Measurements from ENCODE around the gene ANTXRL. TPM values are rescaled to one million over a fixed set of nuclear protein-coding genes. Genes with fewer than 3 reads are reported as not detected.
A peak's percentile ranks its signal among the peaks of the same experiment; 100 is the strongest.

The ANTXRL gene
- total and polyA plus RNA-seq, 2 experiments from 2014 or later = not detected

DNA sequence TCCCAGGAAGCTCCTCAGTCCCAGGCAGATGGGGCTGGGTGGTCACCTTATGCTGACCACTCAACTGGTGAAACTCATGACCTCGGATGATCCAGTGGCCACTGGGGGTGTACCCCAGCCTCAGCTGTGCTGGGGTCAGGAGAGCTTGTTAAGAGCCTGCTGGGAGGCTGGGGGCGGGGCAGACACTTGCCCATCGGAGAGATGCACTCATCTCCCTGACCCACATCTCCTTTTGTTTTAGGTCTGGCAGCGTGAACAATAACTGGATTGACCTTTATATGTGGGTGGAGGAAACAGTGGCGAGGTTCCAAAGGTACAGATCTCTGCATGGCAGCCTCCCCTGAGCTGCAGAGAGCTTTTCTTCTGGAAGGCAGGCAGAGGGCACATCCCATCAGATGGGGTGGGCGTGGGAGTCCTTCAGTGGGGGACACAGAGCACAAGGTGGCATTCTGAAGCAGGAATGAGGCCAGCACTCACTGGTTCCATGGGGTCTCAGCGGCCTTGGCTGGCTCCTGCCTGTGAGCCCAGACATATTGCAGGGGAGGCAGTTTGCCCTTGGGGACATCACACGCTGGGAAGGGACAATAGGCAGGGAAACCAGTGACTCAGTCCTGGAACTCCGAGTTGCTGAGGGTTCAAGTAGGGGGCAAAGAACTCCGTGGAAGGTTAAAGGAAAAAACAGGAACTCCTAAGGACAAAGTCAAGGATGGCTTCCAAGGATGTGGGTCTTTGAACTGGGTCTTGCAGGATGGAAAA lies 5.2 kb downstream of the ANTXRL start:
- peak overlapping the region; percentile 74; the same call in 1 of the 2 replicates for H2AFZ ChIP-seq
- DNase-seq (ENCODE audit: low spot score) (no peak), ATAC-seq (no peak)
- H3K4me3 Mint-ChIP-seq = no peak overlapping the region; the same call in 2 of the 3 replicates
- H3K27me3 ChIP-seq (ENCODE audit: insufficient read depth) = no peaks in the 10 kb centered on the region
- no peaks in the 10 kb centered on the region for H3K79me2 ChIP-seq (replicated peaks; ENCODE audit: insufficient read depth)
- no peaks in the 10 kb centered on the region for H3K36me3 Mint-ChIP-seq (ENCODE audit: low read depth)
- no peak overlapping the region for H3K4me2 ChIP-seq
- no peaks in the 10 kb centered on the region for H3F3A ChIP-seq (replicated peaks; ENCODE audit: low read depth)
- H3K4me3 ChIP-seq = no peak overlapping the region
- no peak overlapping the region for H3K27ac ChIP-seq (ENCODE audit: low read depth)
- peaks cover 11% of the 10 kb centered on the region for H3K27me3 Mint-ChIP-seq (ENCODE audit: insufficient read depth, low read depth, poor library complexity)
- TF ChIP-seq, protein P1, sequence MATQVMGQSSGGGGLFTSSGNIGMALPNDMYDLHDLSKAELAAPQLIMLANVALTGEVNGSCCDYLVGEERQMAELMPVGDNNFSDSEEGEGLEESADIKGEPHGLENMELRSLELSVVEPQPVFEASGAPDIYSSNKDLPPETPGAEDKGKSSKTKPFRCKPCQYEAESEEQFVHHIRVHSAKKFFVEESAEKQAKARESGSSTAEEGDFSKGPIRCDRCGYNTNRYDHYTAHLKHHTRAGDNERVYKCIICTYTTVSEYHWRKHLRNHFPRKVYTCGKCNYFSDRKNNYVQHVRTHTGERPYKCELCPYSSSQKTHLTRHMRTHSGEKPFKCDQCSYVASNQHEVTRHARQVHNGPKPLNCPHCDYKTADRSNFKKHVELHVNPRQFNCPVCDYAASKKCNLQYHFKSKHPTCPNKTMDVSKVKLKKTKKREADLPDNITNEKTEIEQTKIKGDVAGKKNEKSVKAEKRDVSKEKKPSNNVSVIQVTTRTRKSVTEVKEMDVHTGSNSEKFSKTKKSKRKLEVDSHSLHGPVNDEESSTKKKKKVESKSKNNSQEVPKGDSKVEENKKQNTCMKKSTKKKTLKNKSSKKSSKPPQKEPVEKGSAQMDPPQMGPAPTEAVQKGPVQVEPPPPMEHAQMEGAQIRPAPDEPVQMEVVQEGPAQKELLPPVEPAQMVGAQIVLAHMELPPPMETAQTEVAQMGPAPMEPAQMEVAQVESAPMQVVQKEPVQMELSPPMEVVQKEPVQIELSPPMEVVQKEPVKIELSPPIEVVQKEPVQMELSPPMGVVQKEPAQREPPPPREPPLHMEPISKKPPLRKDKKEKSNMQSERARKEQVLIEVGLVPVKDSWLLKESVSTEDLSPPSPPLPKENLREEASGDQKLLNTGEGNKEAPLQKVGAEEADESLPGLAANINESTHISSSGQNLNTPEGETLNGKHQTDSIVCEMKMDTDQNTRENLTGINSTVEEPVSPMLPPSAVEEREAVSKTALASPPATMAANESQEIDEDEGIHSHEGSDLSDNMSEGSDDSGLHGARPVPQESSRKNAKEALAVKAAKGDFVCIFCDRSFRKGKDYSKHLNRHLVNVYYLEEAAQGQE (IDR thresholded peaks at IDR 0.05; ENCODE audit: unreplicated experiment) = no peak
- TF ChIP-seq EZH2phosphoT487 (IDR thresholded peaks at IDR 0.05; ENCODE audit: unreplicated experiment) (no peak), JUNB (IDR thresholded peaks at IDR 0.05; ENCODE audit: unreplicated experiment) (no peak), CREB1 (CRISPR knock-in tag; IDR thresholded peaks at IDR 0.05; ENCODE audit: low read depth) (no peak), NANOG (IDR thresholded peaks at IDR 0.05; ENCODE audit: borderline replicate concordance) (no peak)
- no peaks in the 10 kb centered on the region; the same call in 1 of the 2 replicates for H3K9me2 ChIP-seq (ENCODE audit: insufficient read depth)
- no peaks in the 10 kb centered on the region for H3K36me3 ChIP-seq (ENCODE audit: insufficient read depth)
- H3K9me3 Mint-ChIP-seq = no peaks in the 10 kb centered on the region; the same call in 2 of the 3 replicates
- H3K27ac Mint-ChIP-seq = no peak overlapping the region
- peaks cover 3% of the 10 kb centered on the region; the same call in 1 of the 2 replicates for H3K4me1 ChIP-seq (ENCODE audit: insufficient read depth)
- peaks cover 30% of the 10 kb centered on the region for H3K4me1 Mint-ChIP-seq
- H4K20me1 ChIP-seq (replicated peaks; ENCODE audit: insufficient read depth) = no peaks in the 10 kb centered on the region

GRCh38 chr10:46292573-46293023 lies 5.8 kb downstream of the ANTXRL start:
- Histone ChIP-seq H3K27ac (ENCODE audit: low read depth) (no peak overlapping the region), H3K27me3 (ENCODE audit: insufficient read depth) (no peaks in the 10 kb centered on the region), H3K9me2 (ENCODE audit: insufficient read depth) (no peaks in the 10 kb centered on the region; the same call in 1 of the 2 replicates), H3K4me1 (ENCODE audit: insufficient read depth) (peaks cover 3% of the 10 kb centered on the region; the same call in 1 of the 2 replicates), H3K79me2 (replicated peaks; ENCODE audit: insufficient read depth) (no peaks in the 10 kb centered on the region), H3K36me3 (ENCODE audit: insufficient read depth) (no peaks in the 10 kb centered on the region), H3K4me2 (no peak overlapping the region), H4K20me1 (replicated peaks; ENCODE audit: insufficient read depth) (no peaks in the 10 kb centered on the region), H2AFZ (peak overlapping the region; percentile 74; the same call in 1 of the 2 replicates), H3F3A (replicated peaks; ENCODE audit: low read depth) (no peaks in the 10 kb centered on the region), H3K4me3 (no peak overlapping the region)
- Mint-ChIP-seq H3K9me3 (no peaks in the 10 kb centered on the region; the same call in 2 of the 3 replicates), H3K27ac (no peak overlapping the region), H3K4me1 (peaks cover 30% of the 10 kb centered on the region), H3K4me3 (no peak overlapping the region; the same call in 2 of the 3 replicates), H3K36me3 (ENCODE audit: low read depth) (no peaks in the 10 kb centered on the region), H3K27me3 (ENCODE audit: insufficient read depth, low read depth, poor library complexity) (peaks cover 10% of the 10 kb centered on the region)
- no peak for DNase-seq (ENCODE audit: low spot score)
- no peak for ATAC-seq
- TF ChIP-seq JUNB (IDR thresholded peaks at IDR 0.05; ENCODE audit: unreplicated experiment) (no peak), POLR2AphosphoS5 (IDR thresholded peaks at IDR 0.05; ENCODE audit: low read depth) (no peak), EZH2phosphoT487 (IDR thresholded peaks at IDR 0.05; ENCODE audit: unreplicated experiment) (no peak)
- TF ChIP-seq, protein P2, sequence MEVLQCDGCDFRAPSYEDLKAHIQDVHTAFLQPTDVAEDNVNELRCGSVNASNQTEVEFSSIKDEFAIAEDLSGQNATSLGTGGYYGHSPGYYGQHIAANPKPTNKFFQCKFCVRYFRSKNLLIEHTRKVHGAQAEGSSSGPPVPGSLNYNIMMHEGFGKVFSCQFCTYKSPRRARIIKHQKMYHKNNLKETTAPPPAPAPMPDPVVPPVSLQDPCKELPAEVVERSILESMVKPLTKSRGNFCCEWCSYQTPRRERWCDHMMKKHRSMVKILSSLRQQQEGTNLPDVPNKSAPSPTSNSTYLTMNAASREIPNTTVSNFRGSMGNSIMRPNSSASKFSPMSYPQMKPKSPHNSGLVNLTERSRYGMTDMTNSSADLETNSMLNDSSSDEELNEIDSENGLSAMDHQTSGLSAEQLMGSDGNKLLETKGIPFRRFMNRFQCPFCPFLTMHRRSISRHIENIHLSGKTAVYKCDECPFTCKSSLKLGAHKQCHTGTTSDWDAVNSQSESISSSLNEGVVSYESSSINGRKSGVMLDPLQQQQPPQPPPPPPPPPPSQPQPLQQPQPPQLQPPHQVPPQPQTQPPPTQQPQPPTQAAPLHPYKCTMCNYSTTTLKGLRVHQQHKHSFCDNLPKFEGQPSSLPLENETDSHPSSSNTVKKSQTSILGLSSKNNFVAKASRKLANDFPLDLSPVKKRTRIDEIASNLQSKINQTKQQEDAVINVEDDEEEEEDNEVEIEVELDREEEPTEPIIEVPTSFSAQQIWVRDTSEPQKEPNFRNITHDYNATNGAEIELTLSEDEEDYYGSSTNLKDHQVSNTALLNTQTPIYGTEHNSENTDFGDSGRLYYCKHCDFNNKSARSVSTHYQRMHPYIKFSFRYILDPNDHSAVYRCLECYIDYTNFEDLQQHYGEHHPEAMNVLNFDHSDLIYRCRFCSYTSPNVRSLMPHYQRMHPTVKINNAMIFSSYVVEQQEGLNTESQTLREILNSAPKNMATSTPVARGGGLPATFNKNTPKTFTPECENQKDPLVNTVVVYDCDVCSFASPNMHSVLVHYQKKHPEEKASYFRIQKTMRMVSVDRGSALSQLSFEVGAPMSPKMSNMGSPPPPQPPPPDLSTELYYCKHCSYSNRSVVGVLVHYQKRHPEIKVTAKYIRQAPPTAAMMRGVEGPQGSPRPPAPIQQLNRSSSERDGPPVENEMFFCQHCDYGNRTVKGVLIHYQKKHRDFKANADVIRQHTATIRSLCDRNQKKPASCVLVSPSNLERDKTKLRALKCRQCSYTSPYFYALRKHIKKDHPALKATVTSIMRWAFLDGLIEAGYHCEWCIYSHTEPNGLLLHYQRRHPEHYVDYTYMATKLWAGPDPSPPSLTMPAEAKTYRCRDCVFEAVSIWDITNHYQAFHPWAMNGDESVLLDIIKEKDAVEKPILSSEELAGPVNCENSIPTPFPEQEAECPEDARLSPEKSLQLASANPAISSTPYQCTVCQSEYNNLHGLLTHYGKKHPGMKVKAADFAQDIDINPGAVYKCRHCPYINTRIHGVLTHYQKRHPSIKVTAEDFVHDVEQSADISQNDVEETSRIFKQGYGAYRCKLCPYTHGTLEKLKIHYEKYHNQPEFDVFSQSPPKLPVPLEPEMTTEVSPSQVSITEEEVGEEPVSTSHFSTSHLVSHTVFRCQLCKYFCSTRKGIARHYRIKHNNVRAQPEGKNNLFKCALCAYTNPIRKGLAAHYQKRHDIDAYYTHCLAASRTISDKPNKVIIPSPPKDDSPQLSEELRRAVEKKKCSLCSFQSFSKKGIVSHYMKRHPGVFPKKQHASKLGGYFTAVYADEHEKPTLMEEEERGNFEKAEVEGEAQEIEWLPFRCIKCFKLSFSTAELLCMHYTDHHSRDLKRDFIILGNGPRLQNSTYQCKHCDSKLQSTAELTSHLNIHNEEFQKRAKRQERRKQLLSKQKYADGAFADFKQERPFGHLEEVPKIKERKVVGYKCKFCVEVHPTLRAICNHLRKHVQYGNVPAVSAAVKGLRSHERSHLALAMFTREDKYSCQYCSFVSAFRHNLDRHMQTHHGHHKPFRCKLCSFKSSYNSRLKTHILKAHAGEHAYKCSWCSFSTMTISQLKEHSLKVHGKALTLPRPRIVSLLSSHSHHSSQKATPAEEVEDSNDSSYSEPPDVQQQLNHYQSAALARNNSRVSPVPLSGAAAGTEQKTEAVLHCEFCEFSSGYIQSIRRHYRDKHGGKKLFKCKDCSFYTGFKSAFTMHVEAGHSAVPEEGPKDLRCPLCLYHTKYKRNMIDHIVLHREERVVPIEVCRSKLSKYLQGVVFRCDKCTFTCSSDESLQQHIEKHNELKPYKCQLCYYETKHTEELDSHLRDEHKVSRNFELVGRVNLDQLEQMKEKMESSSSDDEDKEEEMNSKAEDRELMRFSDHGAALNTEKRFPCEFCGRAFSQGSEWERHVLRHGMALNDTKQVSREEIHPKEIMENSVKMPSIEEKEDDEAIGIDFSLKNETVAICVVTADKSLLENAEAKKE (CRISPR knock-in tag; IDR thresholded peaks at IDR 0.05) = no peak

Data from GM23338 (cell line).